GM15510 (cell line): ENCODE results near the gene PREP.

Experiments
- POLR2A ChIP-seq: IDR thresholded peaks from 3 replicates; pipeline ENCODE4 v1.6.1; 2011; ENCODE audit warnings: borderline replicate concordance; ENCODE audit not compliant: insufficient read length; ENCODE audit errors: extremely low read depth

Gene PREP

GRCh38 chr6:105372142-105372848 lies 30.6 kb downstream of the PREP start:
- TF ChIP-seq POLR2A = no peak

GRCh38 chr6:105370351-105370750 lies 32.5 kb downstream of the PREP start:
- TF ChIP-seq POLR2A = no peak

DNA sequence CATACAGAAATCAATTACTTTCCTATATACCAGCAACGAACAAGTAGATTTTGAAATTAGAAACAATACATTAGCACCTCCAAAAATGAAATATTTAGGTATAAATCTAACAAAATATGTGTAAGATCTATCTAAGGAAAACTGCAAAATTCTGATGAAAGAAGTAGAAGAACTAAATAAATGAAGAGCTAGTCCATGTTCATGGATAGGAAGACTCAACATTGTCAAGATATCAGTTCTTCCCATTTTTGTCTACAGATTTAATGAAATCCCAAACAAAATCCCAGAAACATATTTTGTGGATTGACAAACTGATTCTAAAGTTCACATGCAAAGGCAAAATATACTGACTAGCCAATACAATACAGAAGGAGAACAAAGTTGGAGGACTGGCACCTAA lies 33.7 kb downstream of the PREP start:
- TF ChIP-seq POLR2A = no peak

GRCh38 chr6:105364243-105364642 lies 38.6 kb downstream of the PREP start:
- TF ChIP-seq POLR2A = no peak

DNA sequence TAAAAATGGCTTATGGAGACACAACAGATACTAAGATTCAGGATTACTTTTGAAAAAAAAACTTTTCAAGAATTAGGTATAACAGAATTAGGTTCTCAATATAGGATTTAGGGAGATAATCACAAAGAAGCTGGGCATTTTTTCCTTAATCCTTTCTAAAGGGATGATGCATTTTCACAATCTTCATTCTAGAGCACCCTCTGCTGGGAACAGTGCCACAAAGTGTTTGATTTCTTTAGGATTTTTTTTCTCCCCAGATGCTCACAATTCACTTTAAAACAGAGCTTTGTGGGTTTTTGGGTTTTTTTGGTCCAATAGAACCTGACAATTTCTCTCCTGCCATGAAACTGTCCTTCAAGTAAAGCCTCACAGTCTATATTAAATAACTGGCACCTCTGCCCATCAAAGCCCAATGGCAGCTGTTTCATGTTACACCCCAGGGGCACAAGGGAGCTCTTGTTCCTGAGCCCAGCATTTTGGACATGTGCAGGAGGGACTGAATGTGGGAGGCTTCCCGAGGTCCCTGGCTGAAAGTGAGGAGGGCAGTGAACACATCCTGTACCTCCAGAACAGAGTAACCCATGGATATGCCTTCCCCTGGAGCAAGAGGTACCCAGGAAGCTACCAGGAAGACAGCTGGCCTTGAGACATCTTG lies 39.7 kb downstream of the PREP start:
- no peak for TF ChIP-seq POLR2A

GRCh38 chr6:105359419-105360370 lies 43.2 kb downstream of the PREP start:
- TF ChIP-seq POLR2A = no peak

GRCh38 chr6:105357165-105357564 lies 45.7 kb downstream of the PREP start:
- no peak for TF ChIP-seq POLR2A

GRCh38 chr6:105352037-105352617 lies 50.8 kb downstream of the PREP start:
- TF ChIP-seq POLR2A = no peak

- no peak for TF ChIP-seq POLR2A
These were observed 54.0 kb downstream of the PREP start for GRCh38 chr6:105348897-105349296.

DNA sequence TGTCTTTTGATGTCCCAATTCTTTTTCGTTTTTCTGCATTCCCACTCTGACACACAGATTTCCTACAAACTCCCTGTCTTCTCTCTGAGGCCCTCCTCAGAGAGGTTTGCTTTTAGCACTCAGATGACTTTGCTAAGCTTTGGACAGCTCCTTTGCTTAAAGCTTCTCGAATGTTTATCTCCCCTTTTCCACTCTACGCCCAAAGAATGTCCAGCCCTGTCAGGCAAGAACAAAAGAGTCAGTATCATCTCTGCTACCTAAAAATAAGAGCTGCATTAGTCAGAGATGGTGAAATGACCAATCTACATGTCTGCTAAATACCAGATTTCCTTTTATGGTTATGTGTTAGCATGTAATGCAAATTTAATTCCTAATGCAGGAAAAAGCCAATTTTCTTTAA lies 56.8 kb downstream of the PREP start:
- TF ChIP-seq POLR2A = no peak

DNA sequence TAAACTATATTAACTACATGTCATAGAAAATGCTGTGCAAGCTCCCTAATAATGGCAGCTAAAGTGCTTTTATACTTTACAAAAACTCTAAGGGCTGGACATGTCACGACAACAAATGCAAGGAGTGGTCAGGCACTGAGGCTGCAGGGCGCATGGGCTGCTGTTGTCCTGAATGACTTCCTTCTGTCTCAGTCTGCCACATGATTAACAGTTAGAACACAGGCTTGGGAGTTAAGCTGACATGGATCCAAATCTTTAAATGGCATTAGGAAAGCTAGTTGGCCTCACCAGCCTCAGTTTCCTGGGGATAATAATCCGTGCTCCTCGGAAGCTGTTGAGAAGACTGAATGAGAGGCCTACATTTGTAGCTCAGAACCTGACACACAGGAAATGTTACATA lies 57.4 kb downstream of the PREP start:
- no peak for TF ChIP-seq POLR2A

GRCh38 chr6:105344881-105345370 lies 58.0 kb downstream of the PREP start:
- no peak for TF ChIP-seq POLR2A

DNA sequence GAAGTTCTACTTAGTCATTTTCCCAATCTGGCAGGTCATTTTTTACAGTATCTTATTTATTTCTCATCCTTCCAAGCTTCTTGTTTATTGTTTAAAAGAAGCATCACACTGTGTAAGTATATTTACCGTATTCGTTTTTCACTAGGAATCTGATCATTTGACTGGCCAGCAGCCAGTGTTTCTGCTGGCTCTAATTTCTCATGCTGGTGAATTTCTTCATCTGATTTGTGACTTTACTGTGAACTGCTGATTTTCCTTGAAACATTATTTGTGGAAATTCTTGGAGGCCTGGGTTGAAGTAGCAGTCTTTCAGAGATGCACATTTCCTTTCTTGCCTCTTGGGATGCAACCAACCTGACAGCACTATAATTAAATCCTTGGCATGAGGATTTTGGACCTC lies 65.9 kb downstream of the PREP start:
- TF ChIP-seq POLR2A = no peak

DNA sequence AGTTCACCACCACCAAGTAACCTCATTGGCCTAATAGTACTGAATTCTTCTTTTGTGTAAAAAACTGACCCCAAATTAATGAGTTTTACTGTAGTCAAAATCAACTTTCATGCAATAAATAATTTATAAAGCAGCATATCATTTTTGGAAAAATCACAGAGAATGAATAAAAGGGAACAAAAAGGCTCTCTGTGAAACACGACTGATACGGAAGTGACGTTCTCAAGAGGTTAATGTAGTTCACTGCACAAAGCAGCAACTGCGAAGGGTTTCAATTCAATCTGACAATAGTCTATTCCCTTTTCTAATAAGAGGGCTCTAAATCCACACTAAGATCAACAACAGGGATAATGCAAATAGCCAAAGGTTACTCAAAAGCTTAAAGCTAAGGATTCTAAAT lies 70.3 kb downstream of the PREP start:
- no peak for TF ChIP-seq POLR2A

GRCh38 chr6:105331927-105332326 lies 71.0 kb downstream of the PREP start:
- no peak for TF ChIP-seq POLR2A
